Measurements from ENCODE around the gene RECQL5.
"Not testable (repeated sequence)": the region's sequence is repeated elsewhere in the genome, so short reads cannot be mapped to it uniquely, and the experiment has no call there.

The RECQL5 gene

DNA sequence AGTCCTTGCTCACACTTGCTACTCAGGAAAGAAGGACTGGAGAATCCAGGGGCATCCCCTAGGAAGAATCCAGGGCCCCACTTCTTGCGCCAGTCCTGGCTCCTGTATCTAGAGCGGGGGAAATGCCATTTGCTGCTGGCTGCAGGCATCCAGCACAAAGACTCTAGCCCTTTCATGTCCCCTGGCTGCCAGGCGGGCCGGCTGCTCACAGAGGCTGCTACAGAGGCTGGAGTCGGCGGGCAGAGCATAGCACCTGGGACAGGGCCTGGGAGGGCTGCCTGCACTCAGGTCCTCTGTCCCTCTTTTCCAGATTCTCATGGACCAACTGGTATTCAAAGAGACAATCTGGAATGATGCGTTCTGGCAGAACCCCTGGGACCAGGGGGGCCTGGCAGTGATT, 19.9 kb downstream of the RECQL5 start:
- H3K4me3 Mint-ChIP-seq, result no peak overlapping the region
- H3K4me1 Mint-ChIP-seq, result peaks cover 9% of the 10 kb centered on the region
- peaks cover 5% of the 10 kb centered on the region for H3K36me3 Mint-ChIP-seq (ENCODE audit: low read depth)
- DNase-seq, result no peak
- no peaks in the 10 kb centered on the region for H3K9me3 Mint-ChIP-seq
- no peaks in the 10 kb centered on the region for H3K27me3 Mint-ChIP-seq
- no peak for ATAC-seq
- no peak overlapping the region for H3K27ac Mint-ChIP-seq

DNA sequence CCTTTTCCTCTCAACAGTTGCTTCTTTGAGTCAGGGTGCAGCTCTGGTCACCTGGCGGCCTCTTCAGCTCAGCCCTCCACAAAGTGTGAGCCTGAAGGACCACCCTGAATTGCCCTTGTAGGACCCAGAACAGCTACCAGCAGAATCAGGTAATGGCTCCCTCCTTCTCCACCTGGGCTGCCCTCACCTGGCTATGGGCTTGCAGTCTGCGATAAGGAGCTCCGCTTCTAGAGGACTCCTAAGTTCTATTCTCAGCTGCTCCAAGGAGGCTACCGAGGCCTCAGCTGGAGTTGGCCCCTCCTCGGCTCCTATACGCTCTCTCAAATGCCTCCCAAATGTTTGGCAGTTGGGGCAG, 20.3 kb downstream of the RECQL5 start:
- H3K4me3 Mint-ChIP-seq, result no peak overlapping the region
- ATAC-seq, result no peak
- H3K27ac Mint-ChIP-seq, result no peak overlapping the region
- peaks cover 9% of the 10 kb centered on the region for H3K4me1 Mint-ChIP-seq
- peaks cover 5% of the 10 kb centered on the region for H3K36me3 Mint-ChIP-seq (ENCODE audit: low read depth)
- no peaks in the 10 kb centered on the region for H3K9me3 Mint-ChIP-seq
- DNase-seq, result no peak
- no peaks in the 10 kb centered on the region for H3K27me3 Mint-ChIP-seq

DNA sequence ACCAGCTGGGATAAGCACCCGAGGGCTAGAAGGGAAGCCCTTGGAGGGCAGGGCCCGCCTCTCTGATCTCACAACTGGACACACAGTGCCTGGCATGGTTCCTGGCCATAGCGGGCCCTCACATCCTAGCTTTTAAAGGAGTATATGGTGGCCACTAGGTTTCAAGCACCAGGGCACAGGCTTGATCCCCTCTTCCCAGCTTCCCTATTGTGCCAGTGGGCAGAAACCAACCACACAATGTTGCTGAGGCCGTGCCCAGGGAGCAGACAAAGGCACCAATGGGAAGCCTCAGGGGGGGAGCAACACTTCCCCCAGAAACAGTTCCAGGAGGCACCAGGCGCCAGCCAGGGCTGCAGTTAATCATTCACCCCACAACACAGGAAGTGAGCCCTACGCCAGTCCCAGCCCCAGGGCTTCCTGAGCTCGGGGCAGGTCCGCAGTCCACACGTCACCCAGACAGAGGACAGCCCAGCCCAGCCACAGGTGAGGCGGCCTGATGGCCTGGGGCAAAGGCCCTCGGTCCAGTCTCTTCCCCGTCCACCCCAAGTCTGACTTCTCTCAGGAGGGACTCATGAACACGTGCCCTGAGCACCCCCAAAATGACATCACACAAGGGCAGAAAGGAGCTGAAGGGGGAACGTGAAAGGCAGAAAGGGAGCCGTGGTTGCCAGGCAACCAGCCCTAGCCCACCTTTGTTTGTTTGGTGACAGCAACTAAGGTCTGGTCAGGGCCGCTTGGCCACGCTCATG, 20.9 kb downstream of the RECQL5 start:
- H3K4me3 Mint-ChIP-seq, result no peak overlapping the region
- no peaks in the 10 kb centered on the region for H3K27me3 Mint-ChIP-seq

DNA sequence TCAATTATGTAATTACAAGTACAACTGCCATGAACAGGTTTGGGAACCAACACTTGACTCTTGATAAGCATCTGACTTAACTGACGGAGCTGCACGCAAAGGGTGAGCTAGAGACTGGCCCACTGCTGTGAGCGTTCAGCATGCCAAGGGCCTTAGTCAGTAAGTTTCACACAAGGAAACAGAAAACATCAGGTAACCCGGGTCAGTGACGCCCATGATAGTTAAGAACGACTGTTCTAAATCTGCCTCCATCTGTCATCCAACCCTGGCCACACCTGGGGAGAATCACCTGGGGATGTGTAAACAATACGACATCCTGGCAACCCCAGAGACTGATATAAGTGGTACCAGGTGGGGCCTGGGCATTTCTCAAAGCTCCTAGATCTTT, 21.5 kb downstream of the RECQL5 start:
- ATAC-seq, result no peak
- Mint-ChIP-seq H3K4me3 (no peak overlapping the region), H3K4me1 (peaks cover 9% of the 10 kb centered on the region), H3K36me3 (ENCODE audit: low read depth) (peaks cover 5% of the 10 kb centered on the region), H3K9me3 (no peaks in the 10 kb centered on the region), H3K27ac (no peak overlapping the region), H3K27me3 (no peaks in the 10 kb centered on the region)
- no peak for DNase-seq

More for the DNA sequence above, 20.9 kb downstream of the RECQL5 start:
- Mint-ChIP-seq H3K36me3 (ENCODE audit: low read depth) (peaks cover 5% of the 10 kb centered on the region), H3K9me3 (no peaks in the 10 kb centered on the region), H3K27ac (peak overlapping the region; percentile 62), H3K4me1 (peaks cover 9% of the 10 kb centered on the region)
- DNase-seq (peak; percentile 8), ATAC-seq (peak; percentile 72)

DNA sequence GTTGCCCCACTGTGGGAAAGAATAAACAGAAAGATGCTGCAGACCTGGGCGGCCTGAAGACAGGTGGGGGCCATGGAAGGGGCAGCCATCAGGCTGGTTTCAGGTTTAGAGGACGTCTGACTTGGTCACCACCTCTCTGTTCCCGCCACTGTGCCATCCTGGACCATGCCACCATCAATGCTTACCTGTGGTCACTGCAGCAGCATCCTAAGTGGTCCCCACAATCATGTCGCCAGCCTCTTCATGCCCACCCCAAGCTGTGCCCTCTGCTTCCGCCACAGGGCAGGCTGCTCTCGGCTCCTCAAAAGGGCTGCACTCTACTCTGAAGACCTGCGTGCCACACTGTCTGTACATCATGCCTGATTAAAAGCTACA, 23.3 kb downstream of the RECQL5 start:
- Mint-ChIP-seq H3K36me3 (ENCODE audit: low read depth) (no peaks in the 10 kb centered on the region), H3K27ac (no peak overlapping the region), H3K27me3 (no peaks in the 10 kb centered on the region), H3K4me3 (no peak overlapping the region), H3K4me1 (peaks cover 9% of the 10 kb centered on the region), H3K9me3 (no peaks in the 10 kb centered on the region)
- DNase-seq (no peak), ATAC-seq (no peak)

DNA sequence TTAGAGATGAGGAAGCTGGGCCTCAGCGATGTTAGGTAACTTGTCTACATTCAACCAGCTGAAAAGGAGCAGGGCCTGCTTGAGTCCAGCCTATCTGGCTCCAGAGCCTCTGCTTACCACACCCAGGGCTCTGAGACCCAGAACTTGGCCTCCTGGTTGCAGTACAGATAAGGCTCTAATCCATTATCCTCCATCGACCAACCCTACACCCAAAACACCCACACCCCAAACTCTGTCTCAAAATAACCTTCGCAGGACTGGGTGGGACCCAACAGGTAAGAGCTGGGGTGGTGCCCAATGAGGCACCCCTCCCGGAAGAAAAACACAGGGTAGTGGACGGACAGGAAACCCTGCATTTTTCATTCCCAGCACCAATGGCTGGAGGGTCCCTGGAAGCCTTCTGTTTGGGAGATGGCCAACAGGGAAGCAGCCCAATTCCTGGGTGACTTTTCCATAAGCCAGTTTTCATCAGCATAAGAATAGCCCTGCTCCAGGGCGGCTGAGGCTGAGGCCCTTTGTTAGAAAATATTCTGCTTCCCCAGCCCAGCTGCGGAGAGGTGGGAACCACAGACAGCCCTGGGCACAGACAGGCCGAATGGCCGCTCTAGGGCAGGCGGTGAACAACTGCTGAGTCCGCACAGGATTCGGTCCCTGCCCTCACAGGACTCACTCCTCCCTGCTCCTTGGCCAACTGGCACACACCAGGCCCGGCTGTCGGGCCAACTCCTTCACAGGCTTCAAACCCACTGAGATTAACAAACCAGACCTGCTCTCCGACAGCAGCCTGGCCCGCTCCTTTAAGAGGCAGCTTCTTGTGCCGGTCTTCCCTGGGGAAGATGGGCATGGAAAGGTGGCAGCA, 23.9 kb downstream of the RECQL5 start:
- Mint-ChIP-seq H3K36me3 (ENCODE audit: low read depth) (no peaks in the 10 kb centered on the region), H3K9me3 (no peaks in the 10 kb centered on the region), H3K4me3 (no peak overlapping the region), H3K27ac (no peak overlapping the region), H3K4me1 (peaks cover 9% of the 10 kb centered on the region), H3K27me3 (no peaks in the 10 kb centered on the region)
- ATAC-seq (no peak), DNase-seq (no peak)

DNA sequence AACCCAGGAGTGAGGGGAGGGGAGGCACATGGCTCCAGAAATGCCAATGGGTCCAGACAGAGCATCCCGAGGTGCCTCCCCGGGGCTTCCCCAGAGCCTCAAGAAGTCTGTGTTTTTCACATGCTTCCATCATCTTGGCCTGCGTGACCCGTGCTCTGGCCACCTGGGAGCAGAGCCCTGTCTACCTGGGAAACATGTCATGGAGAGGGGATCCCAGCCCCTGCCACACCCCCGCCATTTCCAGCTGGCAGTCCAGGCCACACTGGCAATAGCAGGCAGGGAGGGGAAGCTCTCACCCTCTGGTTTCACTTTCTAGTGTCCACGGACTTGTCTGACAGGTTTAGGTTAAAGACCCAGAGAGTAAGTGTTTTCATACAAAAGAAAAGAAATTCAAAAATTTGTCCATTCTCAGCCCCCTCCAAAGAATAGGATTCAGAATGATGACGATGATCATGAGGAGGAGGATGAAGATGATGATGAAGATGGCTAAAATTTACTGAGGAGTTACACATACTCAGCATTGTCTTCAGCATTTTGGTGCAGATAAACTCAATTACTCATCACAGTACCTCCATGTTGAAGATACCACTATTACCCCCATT, 24.7 kb downstream of the RECQL5 start:
- H3K9me3 Mint-ChIP-seq, result no peaks in the 10 kb centered on the region
- H3K4me3 Mint-ChIP-seq, result no peak overlapping the region
- no peaks in the 10 kb centered on the region for H3K36me3 Mint-ChIP-seq (ENCODE audit: low read depth)
- H3K27ac Mint-ChIP-seq, result no peak overlapping the region
- no peaks in the 10 kb centered on the region for H3K27me3 Mint-ChIP-seq
- ATAC-seq (no peak), DNase-seq (no peak)
- H3K4me1 Mint-ChIP-seq, result peaks cover 9% of the 10 kb centered on the region

DNA sequence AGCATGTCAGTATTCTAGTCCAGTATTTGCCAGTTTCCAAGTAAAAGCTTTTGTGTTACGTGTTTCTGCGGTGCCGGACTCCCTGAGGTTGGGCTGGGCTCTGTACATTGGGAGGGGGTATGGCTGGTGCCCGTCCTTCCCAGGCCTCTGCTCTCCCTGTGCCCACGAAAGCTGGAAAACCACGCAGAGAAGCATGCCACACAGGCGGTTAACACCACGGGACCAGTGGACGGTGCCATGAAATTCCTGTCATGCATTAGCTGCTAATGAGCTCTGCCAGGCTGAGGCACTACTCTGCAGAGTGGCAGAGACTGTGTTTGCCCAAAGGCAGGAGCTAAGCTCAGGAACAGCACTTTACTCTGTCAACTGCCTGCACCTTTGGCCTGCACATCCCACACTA, 25.6 kb downstream of the RECQL5 start:
- H3K9me3 Mint-ChIP-seq, result no peaks in the 10 kb centered on the region
- H3K27me3 Mint-ChIP-seq, result no peaks in the 10 kb centered on the region
- H3K4me1 Mint-ChIP-seq, result peaks cover 9% of the 10 kb centered on the region
- no peak for DNase-seq
- H3K36me3 Mint-ChIP-seq (ENCODE audit: low read depth), result no peaks in the 10 kb centered on the region
- no peak for ATAC-seq
- H3K4me3 Mint-ChIP-seq, result no peak overlapping the region
- no peak overlapping the region for H3K27ac Mint-ChIP-seq

DNA sequence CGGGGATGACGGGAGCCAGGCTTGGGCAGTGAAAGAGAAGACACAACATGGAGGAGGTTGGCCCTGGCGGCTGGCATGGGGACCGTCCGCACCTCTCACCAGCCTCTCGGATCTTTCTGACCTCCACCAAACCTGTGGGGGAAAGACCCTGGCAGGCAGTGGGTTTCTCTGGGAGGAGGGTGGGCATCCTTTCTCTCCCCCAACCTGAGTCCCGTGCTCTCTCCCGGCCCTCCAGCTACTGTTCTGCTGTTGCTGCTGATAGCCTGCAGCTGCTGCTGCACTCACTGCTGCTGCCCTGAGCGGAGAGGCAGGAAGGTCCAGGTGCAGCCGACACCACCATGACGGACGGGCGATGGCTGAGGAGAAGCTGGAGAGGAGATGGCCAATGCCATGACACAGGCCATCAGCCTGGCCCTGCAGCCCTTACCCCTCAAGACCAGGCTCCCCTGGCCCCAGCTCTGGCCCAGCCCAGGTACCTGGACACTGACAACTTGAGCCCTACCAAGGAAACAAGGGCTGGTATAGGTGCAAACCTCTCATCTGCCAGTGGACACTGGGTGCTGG, 26.3 kb downstream of the RECQL5 start:
- no peak overlapping the region for H3K4me3 Mint-ChIP-seq
- no peak for ATAC-seq
- DNase-seq, result no peak
- H3K27me3 Mint-ChIP-seq, result no peaks in the 10 kb centered on the region
- H3K4me1 Mint-ChIP-seq, result peaks cover 4% of the 10 kb centered on the region
- no peaks in the 10 kb centered on the region for H3K36me3 Mint-ChIP-seq (ENCODE audit: low read depth)
- H3K9me3 Mint-ChIP-seq, result no peaks in the 10 kb centered on the region
- no peak overlapping the region for H3K27ac Mint-ChIP-seq

DNA sequence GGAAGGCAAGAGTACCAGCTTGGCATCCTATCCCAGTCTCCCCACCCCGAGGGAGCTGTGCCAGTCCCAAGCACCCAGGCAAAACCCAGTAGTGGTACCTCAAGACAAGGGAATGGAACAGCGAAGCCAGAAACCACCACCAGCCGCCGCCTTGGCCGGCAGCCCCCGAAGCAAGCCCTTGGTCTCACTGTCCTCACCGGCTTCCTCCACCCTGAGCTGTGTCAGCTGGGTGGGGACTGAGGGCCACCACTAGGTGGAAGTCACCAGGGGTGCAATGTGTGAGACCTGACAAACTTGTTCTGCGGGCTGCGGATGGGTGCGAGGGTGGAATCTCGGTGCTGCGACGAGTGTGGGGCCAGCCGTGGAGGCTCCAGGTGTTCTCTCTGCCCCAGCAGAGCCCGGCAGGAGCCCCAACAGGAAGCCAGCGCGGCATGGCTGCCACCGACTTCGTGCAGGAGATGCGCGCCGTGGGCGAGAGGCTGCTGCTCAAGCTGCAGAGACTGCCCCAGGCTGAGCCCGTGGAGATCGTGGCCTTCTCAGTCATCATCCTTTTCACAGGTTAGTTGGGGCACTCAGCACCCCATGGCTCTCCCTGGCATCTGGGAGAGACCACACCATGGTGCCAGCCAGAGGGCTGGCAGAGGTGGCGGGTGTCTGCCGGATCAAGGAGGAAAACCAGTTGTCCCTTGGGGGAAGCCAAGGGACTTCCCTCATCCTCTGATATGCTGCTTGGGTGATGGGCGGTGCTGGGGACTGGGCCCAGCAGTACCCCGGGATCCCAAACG, 27.0 kb downstream of the RECQL5 start:
- no peak overlapping the region for H3K4me3 Mint-ChIP-seq
- ATAC-seq, result no peak
- no peak overlapping the region for H3K27ac Mint-ChIP-seq
- H3K27me3 Mint-ChIP-seq, result no peaks in the 10 kb centered on the region
- DNase-seq, result no peak
- H3K9me3 Mint-ChIP-seq, result no peaks in the 10 kb centered on the region
- H3K36me3 Mint-ChIP-seq (ENCODE audit: low read depth), result no peaks in the 10 kb centered on the region
- H3K4me1 Mint-ChIP-seq, result no peaks in the 10 kb centered on the region

DNA sequence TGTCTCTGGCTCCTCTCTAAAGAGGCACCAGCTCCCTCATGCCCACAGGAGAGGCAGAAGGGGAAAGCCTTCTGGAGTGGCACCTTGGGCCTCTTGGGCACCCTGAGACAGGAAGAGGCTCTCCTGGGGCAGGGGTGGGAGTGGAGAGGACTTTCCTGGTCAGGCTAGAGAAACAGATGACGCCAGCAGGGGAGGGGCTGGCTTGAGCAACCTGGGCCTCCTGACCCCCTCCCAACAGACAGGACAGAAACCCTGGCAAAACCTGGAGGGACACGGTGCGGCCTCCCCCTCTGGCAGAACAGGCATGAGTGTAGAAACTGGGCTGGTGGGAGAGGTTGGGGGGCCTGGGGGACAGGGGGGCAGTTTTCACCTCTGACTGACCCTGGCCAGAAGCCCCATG, 27.6 kb downstream of the RECQL5 start:
- no peak for ATAC-seq

DNA sequence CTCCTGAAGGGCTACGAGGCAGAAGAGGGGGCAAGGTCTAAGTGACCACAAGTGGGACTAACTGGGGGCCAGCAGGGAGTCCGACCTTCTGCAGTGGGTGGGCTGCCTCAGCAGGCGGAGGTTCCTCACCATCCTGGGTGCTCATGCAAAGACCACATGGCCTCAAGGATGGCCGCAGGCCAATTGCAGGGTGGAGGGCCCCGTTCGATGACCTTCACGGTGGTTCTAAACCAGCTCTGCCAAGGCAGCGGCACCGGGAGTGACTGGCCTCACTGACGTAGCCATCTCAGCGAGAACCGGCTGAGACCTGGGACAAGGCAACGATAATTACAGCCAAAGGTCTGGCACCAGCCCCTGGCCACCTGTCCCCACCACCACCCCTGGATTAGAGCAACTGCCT, 28.1 kb downstream of the RECQL5 start:
- H3K27me3 Mint-ChIP-seq, result no peaks in the 10 kb centered on the region
- no peaks in the 10 kb centered on the region for H3K36me3 Mint-ChIP-seq (ENCODE audit: low read depth)
- no peaks in the 10 kb centered on the region for H3K9me3 Mint-ChIP-seq
- no peak overlapping the region for H3K27ac Mint-ChIP-seq
- no peak for ATAC-seq
- no peak overlapping the region for H3K4me3 Mint-ChIP-seq
- no peak for DNase-seq
- peaks cover 1% of the 10 kb centered on the region for H3K4me1 Mint-ChIP-seq

More for the DNA sequence above, 27.6 kb downstream of the RECQL5 start:
- Mint-ChIP-seq H3K4me3 (no peak overlapping the region), H3K9me3 (no peaks in the 10 kb centered on the region), H3K4me1 (no peaks in the 10 kb centered on the region), H3K27me3 (no peaks in the 10 kb centered on the region), H3K27ac (no peak overlapping the region), H3K36me3 (ENCODE audit: low read depth) (no peaks in the 10 kb centered on the region)
- no peak for DNase-seq

DNA sequence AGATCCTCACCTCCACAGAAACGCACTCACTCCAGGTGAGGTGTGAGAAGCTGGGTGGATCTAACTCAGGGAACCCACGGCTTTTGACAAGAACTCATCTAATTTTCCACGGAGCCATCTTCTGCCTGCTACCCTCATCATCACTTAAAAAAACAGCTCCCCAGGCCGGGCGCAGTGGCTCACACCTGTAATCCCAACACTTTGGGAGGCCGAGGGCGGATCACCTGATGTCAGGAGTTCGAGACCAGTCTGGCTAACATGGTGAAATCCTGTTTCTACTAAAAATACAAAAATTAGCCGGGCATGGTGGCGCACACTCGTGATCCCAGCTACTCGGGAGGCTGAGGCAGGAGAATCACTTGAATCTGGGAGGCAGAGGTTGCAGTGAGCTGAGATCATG, 28.9 kb downstream of the RECQL5 start:
- not testable (repeated sequence) for DNase-seq; H3K4me1 Mint-ChIP-seq; H3K4me3 Mint-ChIP-seq; H3K36me3 Mint-ChIP-seq (ENCODE audit: low read depth); H3K9me3 Mint-ChIP-seq; ATAC-seq; H3K27me3 Mint-ChIP-seq; H3K27ac Mint-ChIP-seq

DNA sequence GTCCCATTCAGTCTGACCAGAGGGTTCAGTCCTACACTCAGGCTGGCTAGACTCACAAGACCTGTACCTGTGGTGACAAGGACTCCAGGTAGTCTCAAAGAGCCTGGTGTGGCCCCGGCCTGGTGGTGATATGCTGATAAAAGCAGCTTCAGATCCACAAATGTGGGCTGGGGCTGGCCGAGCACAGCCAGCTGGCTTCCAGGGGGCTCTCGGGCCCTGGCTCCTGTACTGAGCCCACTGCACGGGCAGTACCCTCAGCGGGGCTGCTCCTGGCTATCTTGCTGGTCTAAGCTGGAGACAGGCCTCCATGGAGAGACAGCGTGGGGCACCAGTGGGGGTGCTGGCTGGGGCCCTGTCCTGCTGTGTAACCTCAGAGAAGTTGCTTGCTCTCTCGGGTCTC, 29.4 kb downstream of the RECQL5 start:
- Mint-ChIP-seq H3K4me3 (no peak overlapping the region), H3K27ac (no peak overlapping the region), H3K9me3 (no peaks in the 10 kb centered on the region), H3K27me3 (no peaks in the 10 kb centered on the region), H3K4me1 (peaks cover 3% of the 10 kb centered on the region), H3K36me3 (ENCODE audit: low read depth) (no peaks in the 10 kb centered on the region)
- no peak for ATAC-seq
- DNase-seq, result no peak

Data from activated naive CD8-positive, alpha-beta T cell treated with anti-CD3 and anti-CD28 coated beads, Interleukin-2, amount 50 U/mL, for 24 hours (primary cell).